Medulla oblongata (tissue), 1 donor: ENCODE data around the gene TMOD4.
A peak's percentile ranks its signal among the peaks of the same experiment; 100 is the strongest.

Experiments
- DNase-seq: peaks from one replicate; pipeline ENCODE4 v3.0.0-alpha.2; 2015; ENCODE audit errors: extremely low spot score

Gene TMOD4

DNA sequence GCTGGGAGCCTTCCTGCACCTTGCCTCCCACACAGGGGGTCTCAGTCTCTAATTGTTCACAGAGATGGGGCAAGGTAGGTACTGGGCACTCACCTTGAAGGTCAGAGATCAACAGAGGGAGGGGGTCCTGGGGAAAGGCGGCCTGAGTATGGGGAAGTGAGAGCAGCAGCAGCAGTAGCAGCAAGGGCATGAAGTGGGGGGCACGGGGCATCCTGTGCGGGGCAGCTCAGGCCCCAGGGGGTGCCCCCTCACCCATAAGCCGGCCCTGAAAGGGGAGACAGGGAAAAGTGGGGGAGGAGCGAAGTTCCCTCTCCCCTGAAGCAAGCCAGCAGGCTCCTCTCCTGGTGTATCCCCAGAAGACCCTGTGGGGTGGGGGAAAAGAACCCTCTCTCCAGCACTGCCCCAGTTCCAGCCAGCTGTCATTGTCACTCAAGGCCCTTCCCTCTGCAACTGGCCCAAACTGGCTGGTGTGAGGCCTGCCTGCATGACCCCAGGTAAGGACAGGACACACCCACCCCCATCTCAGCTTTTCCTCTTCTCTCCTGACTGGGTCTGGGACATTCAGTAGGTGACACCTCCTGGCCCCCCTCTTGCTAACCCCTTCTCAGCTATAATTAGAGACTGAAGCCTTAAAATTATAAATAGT lies 33.2 kb downstream of the TMOD4 start:
- no peak for DNase-seq

DNA sequence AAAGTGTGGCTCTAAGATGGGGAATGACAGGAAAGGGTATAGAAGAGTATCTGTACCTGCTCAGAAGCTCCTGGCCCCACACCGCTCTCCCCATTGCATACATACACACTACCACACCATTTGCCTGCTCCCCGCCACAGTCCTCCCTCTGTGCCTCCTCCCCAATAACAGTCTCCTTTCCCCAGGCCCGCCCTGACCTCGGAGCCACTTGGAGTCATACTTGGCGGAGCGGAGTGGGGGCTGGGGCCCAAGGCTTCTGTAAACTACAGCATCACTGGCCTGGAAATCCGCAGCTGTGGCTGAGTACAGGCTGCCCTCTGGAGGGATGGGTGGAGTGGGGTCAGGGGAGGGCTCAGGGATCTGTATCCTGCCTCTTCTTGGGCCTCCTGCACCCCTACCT lies 38.0 kb downstream of the TMOD4 start:
- DNase-seq: no peak

DNA sequence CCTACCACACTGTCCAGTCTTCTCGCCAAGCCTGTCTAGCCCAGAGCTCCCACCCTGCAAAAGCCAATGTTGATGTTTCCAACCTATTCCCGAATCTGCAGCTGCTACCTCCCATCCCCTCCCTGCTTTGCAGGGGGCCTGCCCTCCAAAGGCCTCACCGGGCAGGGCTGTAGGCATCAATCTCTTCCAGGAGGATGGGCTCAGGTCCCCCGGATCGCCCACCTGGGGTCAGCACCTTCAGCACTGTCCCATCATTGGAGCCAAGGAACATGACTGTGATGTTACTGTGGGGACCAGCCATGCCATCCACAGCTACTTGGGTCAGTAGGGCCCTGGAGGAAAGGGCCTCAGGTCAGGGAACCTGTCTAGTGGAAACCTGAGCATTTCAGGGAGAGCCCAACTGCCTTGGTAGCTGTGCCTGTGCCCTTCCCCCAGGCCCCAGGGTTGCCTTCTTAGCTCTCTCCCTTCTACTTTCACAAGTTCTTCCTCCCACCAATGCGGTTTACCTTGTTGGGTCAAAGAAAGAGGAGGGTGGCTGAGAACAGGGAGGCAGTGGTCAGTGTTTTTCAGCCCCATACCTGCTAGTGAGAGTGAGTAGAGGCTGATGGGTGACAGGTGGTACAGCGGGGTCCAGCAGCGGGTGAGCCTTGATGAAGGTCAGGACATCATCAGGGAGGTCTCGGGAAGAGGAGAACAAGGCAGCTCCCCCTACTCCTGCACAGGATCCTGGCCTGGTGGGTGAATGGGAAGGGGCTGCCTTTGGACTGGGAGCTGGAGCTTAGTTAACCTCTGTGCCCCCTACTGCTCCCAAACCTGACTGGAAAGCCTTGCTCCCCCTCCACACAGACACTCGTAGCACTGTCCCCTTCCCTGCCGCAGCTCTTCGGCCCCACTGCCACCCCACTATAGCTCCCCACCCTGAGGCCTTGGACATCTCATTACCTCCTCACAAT lies 40.1 kb downstream of the TMOD4 start:
- no peak for DNase-seq

DNA sequence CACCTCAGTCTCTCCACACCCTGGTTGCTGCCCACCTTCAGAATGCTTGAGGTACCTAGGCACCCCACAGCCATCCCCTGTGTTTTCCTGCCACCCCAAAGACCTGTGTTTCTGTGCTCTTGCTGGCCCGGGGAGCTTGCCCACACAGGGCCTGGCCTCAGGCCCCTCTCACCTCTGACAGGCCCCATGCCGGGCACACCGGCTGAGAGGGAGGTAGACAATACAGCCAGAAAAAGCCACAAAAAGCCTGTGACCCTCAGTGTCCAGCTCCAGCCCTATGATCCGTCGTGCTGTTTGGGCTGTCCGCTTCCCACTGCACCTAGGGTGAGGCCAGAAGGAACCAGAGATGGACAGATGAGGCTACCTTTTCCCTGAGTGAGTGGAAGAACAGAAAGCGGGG lies 40.8 kb downstream of the TMOD4 start:
- no peak for DNase-seq

DNA sequence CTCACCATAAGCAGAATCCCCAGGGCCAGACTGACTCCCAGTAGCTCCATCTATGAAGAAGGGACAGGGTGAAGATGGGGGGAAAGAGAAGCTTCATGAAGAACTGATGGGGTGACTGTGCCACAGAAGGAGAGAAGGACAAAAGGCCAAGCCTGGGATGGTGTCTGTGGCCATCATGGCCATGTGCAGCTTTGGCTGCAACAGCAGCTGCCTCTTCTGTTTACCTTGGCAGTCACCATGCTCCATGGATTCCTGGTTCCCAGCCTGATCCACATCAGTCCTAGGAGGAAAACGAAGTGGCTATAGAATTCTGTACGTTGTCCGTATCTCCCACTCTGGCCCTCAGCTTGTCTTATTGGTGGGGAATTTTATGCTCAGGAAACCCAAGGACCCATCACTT lies 41.4 kb downstream of the TMOD4 start:
- DNase-seq: no peak

DNA sequence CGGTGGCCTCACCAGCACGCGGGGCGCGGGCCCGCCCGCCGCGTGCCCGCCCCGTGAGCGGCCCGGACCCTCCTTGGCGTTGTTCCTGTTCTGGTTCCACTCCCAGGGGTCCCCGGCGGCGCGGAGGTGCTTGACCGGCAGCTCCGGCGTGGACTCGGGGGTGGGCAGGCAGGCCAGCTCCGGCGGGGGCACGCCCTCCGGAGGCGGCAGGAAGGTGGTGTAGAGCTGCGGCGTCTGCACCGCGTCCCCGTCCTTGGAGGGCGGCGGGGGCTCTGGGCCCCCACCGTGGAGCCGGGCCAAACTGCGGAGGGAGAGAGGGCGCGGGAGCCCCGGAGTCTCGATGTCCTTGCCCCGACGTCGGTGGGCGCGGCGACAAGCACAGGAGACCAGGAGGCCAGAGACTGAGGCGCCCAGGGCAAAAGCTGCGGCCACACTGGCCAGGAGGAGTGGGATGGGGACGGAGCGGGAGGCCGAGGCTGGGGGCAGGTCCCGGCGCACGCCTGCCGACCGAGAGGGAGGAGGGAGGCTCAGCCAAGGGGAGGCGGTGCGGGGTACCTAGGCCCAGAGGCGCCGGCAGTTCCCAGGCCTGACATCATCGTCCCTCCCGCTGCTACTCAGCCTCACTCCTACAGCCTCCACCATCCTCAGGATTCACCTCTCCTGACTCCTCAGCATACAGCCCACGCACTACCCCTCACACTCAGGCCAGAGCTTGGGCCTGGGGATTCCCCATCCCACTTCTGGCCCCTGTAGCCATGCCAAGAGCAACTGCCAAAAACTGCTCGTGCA lies 42.6 kb downstream of the TMOD4 start:
- no peak for DNase-seq

DNA sequence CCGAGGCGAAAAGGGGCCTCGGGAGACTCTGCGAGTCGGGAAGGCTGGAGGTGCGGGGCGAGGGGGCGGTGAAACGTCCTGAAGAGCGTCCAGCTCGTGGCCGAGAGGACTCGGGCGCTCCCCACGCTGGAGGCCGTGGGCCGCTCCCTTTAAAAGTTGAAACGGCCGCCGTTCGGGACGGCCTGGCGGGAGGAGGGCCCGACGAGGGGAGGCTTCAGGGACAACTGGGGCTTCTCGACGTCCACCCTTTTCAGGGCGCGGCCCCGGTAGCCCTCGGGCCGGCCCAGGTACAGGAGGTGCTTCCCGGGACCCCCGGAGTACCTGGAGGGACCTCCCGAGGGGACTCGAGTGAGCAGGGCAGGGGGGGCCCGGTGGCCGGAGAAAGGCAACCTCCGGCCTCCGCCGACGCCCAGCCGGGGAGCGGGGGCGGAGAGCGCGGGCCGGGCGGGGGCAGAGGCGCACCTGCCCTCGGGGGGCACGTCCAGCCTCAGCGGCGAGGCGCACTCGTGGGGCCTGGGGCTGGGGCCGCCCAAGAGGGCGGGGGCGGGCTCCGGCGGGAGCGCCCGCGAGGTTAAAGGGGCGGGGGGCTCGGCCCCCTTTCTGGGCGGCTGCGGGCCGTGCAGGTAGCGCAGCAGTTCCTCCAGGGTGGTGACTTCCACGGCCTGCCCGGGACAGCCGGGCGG lies 43.3 kb downstream of the TMOD4 start:
- no peak for DNase-seq

DNA sequence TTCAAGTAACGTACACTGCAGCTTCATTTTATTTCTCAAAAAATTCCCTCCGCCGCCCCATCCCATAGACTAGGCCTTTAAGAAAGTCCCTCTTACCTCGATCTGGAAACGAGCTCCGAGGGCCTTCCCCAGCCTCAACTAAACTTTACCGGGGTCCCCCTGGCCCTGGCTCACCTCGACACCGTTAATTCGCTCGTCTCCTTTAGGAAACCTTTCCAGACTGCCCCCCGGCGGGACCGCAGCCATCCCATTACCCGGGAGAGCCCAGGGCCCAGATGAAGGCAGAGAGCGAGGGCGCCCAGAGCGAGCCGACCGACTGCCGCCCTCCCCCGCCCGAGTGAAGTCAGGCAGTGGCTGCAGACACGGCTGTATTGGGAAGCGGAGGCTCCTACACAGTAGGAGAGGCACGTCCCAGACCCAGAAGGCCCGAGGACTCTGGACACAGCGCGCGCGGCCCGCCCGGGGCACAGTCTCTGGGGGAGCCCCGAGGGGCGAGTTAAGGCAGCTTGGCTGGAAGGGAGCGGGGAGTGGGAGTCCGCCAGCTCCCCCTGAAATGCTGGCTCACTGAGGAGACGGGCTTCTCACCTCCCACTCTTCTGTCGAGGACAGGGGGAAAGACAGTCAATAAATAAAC lies 44.0 kb downstream of the TMOD4 start:
- no peak for DNase-seq

DNA sequence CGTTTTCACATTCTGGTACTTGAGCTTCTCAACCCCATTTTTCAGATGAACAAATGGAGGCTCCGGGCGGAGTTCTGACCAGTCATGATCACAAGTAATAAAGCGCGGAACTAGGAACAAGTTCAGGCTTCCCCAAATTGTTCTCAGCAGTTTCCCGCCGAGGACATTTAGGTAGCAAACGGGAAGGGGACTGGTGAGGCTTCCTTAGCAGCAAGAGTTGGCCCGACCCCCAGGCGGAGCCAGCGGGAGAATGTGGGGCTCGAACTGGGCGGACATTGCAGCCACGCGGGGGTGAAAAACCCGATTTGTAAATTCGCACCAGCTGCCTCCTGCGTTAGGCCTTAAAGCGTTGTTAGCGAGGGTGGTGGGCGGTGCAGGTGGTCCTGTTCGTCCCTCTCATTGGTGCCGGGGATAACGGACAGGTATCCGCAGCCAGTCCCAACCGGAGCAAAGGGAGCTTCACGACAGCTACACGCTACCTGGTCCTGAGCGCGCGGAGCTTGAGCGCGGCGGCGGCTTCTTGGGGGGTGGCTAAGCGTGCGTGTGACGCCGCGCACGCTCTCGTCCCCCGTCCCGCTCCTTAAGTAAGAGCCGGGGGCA lies 44.7 kb downstream of the TMOD4 start:
- peak; percentile 83 for DNase-seq

DNA sequence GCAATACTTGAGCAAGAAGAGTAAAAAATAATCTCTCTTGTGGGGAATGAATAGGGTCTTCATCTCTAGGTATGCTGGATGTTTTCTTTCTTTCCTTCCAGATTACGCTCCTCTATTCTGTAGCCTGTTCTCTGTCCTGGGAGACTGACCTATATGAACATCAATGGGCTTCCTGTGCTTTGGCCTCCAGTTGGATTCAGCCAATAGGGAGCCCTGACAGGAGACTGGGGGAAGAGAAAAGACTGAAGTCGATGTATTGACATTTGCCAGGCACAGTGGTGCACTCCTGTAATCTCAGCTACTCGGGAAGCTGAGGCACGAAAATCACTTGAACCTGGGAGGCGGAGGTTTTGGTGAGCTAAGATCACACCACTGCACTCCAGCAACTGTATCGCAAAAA lies 47.0 kb downstream of the TMOD4 start:
- DNase-seq: no peak

DNA sequence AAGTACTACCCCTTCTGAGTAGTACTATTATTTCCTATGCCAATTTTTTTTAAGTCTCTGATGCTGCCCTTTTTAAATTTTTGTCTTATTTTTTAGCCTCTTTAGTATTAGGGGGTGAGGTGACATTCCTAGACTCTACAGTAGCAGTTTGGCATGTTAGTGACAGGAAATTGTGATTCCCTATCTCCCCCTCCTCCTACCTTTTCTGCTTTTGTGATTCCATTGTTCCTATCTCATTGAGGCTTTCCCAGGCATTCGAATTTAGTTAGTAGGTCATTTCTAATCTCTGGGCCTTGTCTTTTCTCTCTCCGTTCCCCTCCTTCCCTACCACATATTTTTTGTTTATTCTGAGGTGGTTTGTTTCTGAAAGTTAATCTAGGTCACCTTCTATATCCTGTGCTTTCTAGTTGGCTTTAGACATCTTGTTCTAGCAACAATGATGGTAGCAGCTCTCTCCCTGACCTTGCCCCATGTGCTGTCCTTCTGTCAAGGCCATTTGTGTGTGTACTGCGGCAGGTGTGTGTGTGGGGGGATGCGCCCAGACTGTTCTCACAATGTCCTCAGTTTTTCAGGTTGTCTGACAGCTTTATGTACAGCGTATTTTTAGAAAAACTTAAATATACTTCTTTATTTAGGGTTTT lies 50.9 kb downstream of the TMOD4 start:
- DNase-seq: no peak
